Fibroblast of lung (primary cell): Measurements from ENCODE around the gene IL9R.

Experiments
- EZH2 ChIP-seq: IDR thresholded peaks from 2 replicates; pipeline ENCODE4 v1.5.1; 2012; ENCODE audit warnings: low read length, control low read depth, mild to moderate bottlenecking; ENCODE audit errors: missing control alignments
- TF ChIP-seq, protein P1 (sequence below), 2 donors: IDR thresholded peaks in 1 of 2; conservative IDR thresholded peaks in 1 of 2; 1 replicate in 1 of 2; 2 replicates in 1 of 2; pipeline ENCODE4 v1.5.1; 2011 to 2012; ENCODE audit warnings: low read length in 2 of 2, control low read depth in 1 of 2, inconsistent platforms in 1 of 2, low read depth in 1 of 2, mild to moderate bottlenecking in 1 of 2

GRCh38 chrX:155968791-155969190 is 28.7 kb upstream of the IL9R start:
- TF ChIP-seq, protein P1, sequence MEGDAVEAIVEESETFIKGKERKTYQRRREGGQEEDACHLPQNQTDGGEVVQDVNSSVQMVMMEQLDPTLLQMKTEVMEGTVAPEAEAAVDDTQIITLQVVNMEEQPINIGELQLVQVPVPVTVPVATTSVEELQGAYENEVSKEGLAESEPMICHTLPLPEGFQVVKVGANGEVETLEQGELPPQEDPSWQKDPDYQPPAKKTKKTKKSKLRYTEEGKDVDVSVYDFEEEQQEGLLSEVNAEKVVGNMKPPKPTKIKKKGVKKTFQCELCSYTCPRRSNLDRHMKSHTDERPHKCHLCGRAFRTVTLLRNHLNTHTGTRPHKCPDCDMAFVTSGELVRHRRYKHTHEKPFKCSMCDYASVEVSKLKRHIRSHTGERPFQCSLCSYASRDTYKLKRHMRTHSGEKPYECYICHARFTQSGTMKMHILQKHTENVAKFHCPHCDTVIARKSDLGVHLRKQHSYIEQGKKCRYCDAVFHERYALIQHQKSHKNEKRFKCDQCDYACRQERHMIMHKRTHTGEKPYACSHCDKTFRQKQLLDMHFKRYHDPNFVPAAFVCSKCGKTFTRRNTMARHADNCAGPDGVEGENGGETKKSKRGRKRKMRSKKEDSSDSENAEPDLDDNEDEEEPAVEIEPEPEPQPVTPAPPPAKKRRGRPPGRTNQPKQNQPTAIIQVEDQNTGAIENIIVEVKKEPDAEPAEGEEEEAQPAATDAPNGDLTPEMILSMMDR (conservative IDR thresholded peaks at IDR 0.05 in 1 of 2, IDR thresholded peaks at IDR 0.05 in 1 of 2; ENCODE audit: low read depth in 1 of 2, low read length in 2 of 2) = no peak
- TF ChIP-seq EZH2 = no peak
